GM12878 (cell line): ENCODE measurements around the gene IGSF8. TPM values are rescaled to one million over a fixed set of nuclear protein-coding genes. Genes with fewer than 3 reads are reported as not detected.

Experiments
- ATAC-seq: fragments of 200-7000 bp; cut with Tn5 transposase; 3 replicates; pipeline ENCODE4 v1.9.1; 2020; ENCODE audit warnings: mild to moderate bottlenecking, moderate library complexity
- BruUV-seq: library from RNA; stranded (reverse); fragments of 400-500 nt; replicated peaks from 2 replicates; lab custom pipeline; 2021; lab: Mats Ljungman, UMichigan
- CTCF ChIA-PET: fragments of 300-600 bp; sonication (Branson Sonifier 250); formaldehyde crosslinking; extraction: SDS; loops from one replicate; lab custom pipeline; 2021; ENCODE audit warnings: inconsistent platforms; lab: Yijun Ruan, JAX
- POLR2A ChIA-PET: fragments of 350-600 bp; formaldehyde crosslinking; extraction: SDS; loops from one replicate; lab custom pipeline; 2021; ENCODE audit warnings: inconsistent platforms; lab: Charles Lee
- RAD21 ChIA-PET: fragments of 300-600 bp; sonication (Branson Sonifier 250); formaldehyde crosslinking; loops from one replicate; lab custom pipeline; 2023; ENCODE audit warnings: antibody characterized with exemption; ENCODE audit not compliant: unreplicated experiment; lab: Charles Lee
- SMC1A ChIA-PET: fragments of 300-600 bp; sonication (Branson Sonifier 250); formaldehyde crosslinking; loops from one replicate; lab custom pipeline; 2023; ENCODE audit not compliant: unreplicated experiment, uncharacterized antibody; lab: Charles Lee
- DNase-seq: peaks from one replicate; pipeline ENCODE4 v3.0.0-alpha.2; 2011; ENCODE audit warnings: low read depth, low spot score
- FAIRE-seq: peaks from 3 replicates; lab custom pipeline; 2011; peaks lifted over from hg19 to GRCh38; lab: Jason Lieb, UNC
- H2AFZ ChIP-seq: 2 replicates; pipeline ENCODE4 v1.6.0; 2011; ENCODE audit warnings: low read depth, low read length, control low read depth; ENCODE audit not compliant: control insufficient read depth
- H3K27ac ChIP-seq: 2 replicates; pipeline ENCODE4 v1.5.1; 2011; ENCODE audit warnings: control low read depth; ENCODE audit not compliant: control insufficient read depth, insufficient read depth
- H3K27me3 ChIP-seq, 2 experiments: replicated peaks in 1 of 2; 2 replicates each; pipeline versions ENCODE4 v1.6.0 to v1.6.1; 2011; ENCODE audit warnings: low read length in 1 of 2; ENCODE audit not compliant: control insufficient read depth in 2 of 2, insufficient read depth in 2 of 2
- H3K36me3 ChIP-seq, 2 experiments: 2 replicates each; pipeline ENCODE4 v1.5.1; 2011; ENCODE audit warnings: low read length in 1 of 2; ENCODE audit not compliant: control insufficient read depth in 2 of 2, insufficient read depth in 2 of 2
- H3K4me1 ChIP-seq: 2 replicates; pipeline ENCODE4 v1.6.1; 2011; ENCODE audit warnings: mild to moderate bottlenecking, low read length, moderate library complexity, mixed read lengths; ENCODE audit not compliant: control insufficient read depth, insufficient read depth
- H3K4me2 ChIP-seq: 2 replicates; pipeline ENCODE4 v1.6.0; 2011; ENCODE audit warnings: control low read depth; ENCODE audit not compliant: control insufficient read depth, insufficient read depth
- H3K4me3 ChIP-seq: fragments of 200-600 bp; sonication (generic); 2 replicates; pipeline ENCODE4 v1.5.1; 2016
- H3K79me2 ChIP-seq: 2 replicates; pipeline ENCODE4 v1.6.0; 2011; ENCODE audit warnings: low read length; ENCODE audit not compliant: control insufficient read depth, insufficient read depth
- H3K9ac ChIP-seq: 2 replicates; pipeline ENCODE4 v1.8.0; 2011; ENCODE audit warnings: low read length, control low read depth, mixed read lengths; ENCODE audit not compliant: control insufficient read depth, insufficient read depth
- H3K9me3 ChIP-seq: replicated peaks from 3 replicates; pipeline ENCODE4 v1.5.1; 2011; ENCODE audit warnings: mild to moderate bottlenecking, low read length; ENCODE audit not compliant: control insufficient read depth, insufficient read depth
- H4K20me1 ChIP-seq: 2 replicates; pipeline ENCODE4 v1.6.0; 2011; ENCODE audit not compliant: control insufficient read depth, insufficient read depth
- ETV6 ChIP-seq, 2 experiments: fragments of 450-650 bp in 1 of 2; IDR thresholded peaks in 1 of 2; conservative IDR thresholded peaks in 1 of 2; 2 replicates each; pipeline ENCODE4 v1.6.1; 2014; ENCODE audit warnings: antibody characterized with exemption in 1 of 2, borderline replicate concordance in 1 of 2, low read depth in 1 of 2, mild to moderate bottlenecking in 1 of 2, moderate library complexity in 1 of 2
- HDAC2 ChIP-seq: fragments of 200-600 bp; sonication (generic); IDR thresholded peaks from 2 replicates; pipeline ENCODE4 v1.6.1; 2017
- LARP7 ChIP-seq: fragments of 450-650 bp; IDR thresholded peaks from 2 replicates; pipeline ENCODE4 v1.6.1; 2017; ENCODE audit warnings: mild to moderate bottlenecking
- MEF2A ChIP-seq: IDR thresholded peaks from 2 replicates; pipeline ENCODE4 v1.6.1; 2011; ENCODE audit warnings: low read depth, mild to moderate bottlenecking, low read length, moderate library complexity; ENCODE audit not compliant: insufficient read depth
- TAF1 ChIP-seq: IDR thresholded peaks from 2 replicates; pipeline ENCODE4 v1.6.1; 2011; ENCODE audit warnings: mild to moderate bottlenecking, low read depth, low read length, borderline replicate concordance
- ZBTB33 ChIP-seq: fragments of 450-650 bp; IDR thresholded peaks from 2 replicates; pipeline ENCODE4 v1.6.1; 2017; ENCODE audit warnings: mild to moderate bottlenecking
- ZNF274 ChIP-seq: IDR thresholded peaks from one replicate; pipeline ENCODE4 v1.8.0; 2011; ENCODE audit not compliant: insufficient read length, insufficient read depth
- WGBS: methylation state at CpG from one replicate; pipeline ENCODE4 v1.1.6; 2016; ENCODE audit warnings: low lambda C conversion rate; ENCODE audit not compliant: insufficient replicate concordance, insufficient coverage; ENCODE audit errors: missing lambda C conversion rate; 5-methylcytosine and 5-hydroxymethylcytosine counted together
- in situ Hi-C: fragments of 300-500 bp; cut with MboI; formaldehyde crosslinking; loops from 9 replicates; pipeline ENCODE4 v1.14.3; 2018; ENCODE audit warnings: mixed read lengths
- intact Hi-C: fragments of 100-400 bp; cut with micrococcal nuclease; formaldehyde crosslinking; loops from one replicate; pipeline ENCODE4 v1.14.2; 2022; ENCODE audit not compliant: unreplicated experiment
- polyA plus RNA-seq, 11 experiments: library from polyadenylated mRNA; depleted of rRNA in 4 of 11; unstranded in 6 of 11; stranded (reverse) in 5 of 11; fragments of >200 nt; fragmentation: Nextera tagmentation in 4 of 11; fragmentation: Illumina TruSeq in 1 of 11; extraction: Ambion mirVana in 4 of 11; extraction: Trizol in 1 of 11; gene quantifications; 1 replicate in 1 of 11; 2 replicates in 10 of 11; pipeline versions ENCODE4 v1.2.1 to v1.2.3, GENCODE V29; 2011 to 2016; ENCODE audit warnings: inconsistent platforms in 2 of 11, missing spikeins in 2 of 11, low read depth in 1 of 11
- total RNA-seq, 4 experiments: library from RNA; depleted of rRNA in 3 of 4; stranded (reverse); fragments of >200 nt in 3 of 4; fragmentation: Illumina TruSeq in 1 of 4; extraction: Trizol in 1 of 4; gene quantifications; 2 replicates each; pipeline versions ENCODE4 v1.2.1 to v1.2.3, GENCODE V29; 2013 to 2021

Gene IGSF8
- total and polyA plus RNA-seq, 10 of the 15 experiments (the other 5 are each of a cell fraction or from before 2014, with no cell fraction given) = 0.64 to 24.7 (median 13.9) TPM

GRCh38 chr1:160101717-160102522, 3.5 kb upstream of the IGSF8 start:
- DNase-seq (no peak), FAIRE-seq (no peak), ATAC-seq (no peak)
- H4K20me1 ChIP-seq = no peaks in the 10 kb centered on the region
- no peak overlapping the region for H3K9ac ChIP-seq
- RAD21 ChIA-PET = interaction anchor here (0.5 to 6.8 kb wide), 17 partner anchors 7 to 299 kb away, joined by 3 to 85 read pairs (median 4); partner anchors contain the start of gene VANGL2
- no peak for TF ChIP-seq LARP7
- TF ChIP-seq ZBTB33 = no peak
- TF ChIP-seq MEF2A = no peak
- TF ChIP-seq HDAC2 = no peak
- TF ChIP-seq TAF1 = no peak
- TF ChIP-seq ETV6 (conservative IDR thresholded peaks at IDR 0.05 in 1 of 2, IDR thresholded peaks at IDR 0.05 in 1 of 2; ENCODE audit: borderline replicate concordance in 1 of 2, low read depth in 1 of 2) = no peak
- TF ChIP-seq ZNF274 = no peak
- H3K27me3 ChIP-seq = no peaks in the 10 kb centered on the region
- POLR2A ChIA-PET = interaction anchor here (0.8 to 2.0 kb wide), 4 partner anchors 67 to 275 kb away, joined by 3 to 4 read pairs (median 4); no protein-coding TSS in a partner anchor
- WGBS = 72% methylated on average over 9 of the region's 9 CpGs
- H3K9me3 ChIP-seq = no peaks in the 10 kb centered on the region
- intact Hi-C loops = loop anchor here (1.0 kb wide), 4 partner anchors 91 to 274 kb away; no protein-coding TSS in a partner anchor
- in situ Hi-C loops = no loop called here
- H2AFZ ChIP-seq = no peak overlapping the region
- CTCF ChIA-PET = interaction anchor here (0.5 to 11.6 kb wide), 33 partner anchors 16 to 1660 kb away, joined by 3 to 189 read pairs (median 4); partner anchors contain the start of genes CASQ1, KCNJ9 and PEX19
- no TSS peak for BruUV-seq
- H3K79me2 ChIP-seq = peaks cover 7% of the 10 kb centered on the region
- H3K27ac ChIP-seq = no peak overlapping the region
- H3K4me2 ChIP-seq = no peak overlapping the region
- no peak overlapping the region for H3K4me3 ChIP-seq
- SMC1A ChIA-PET = interaction anchor here (0.6 to 4.9 kb wide), 24 partner anchors 9 to 275 kb away, joined by 3 to 57 read pairs (median 5); partner anchors contain the start of genes CASQ1 and PEX19
- no peaks in the 10 kb centered on the region; a peak in 1 of 4 replicates for H3K36me3 ChIP-seq
- H3K4me1 ChIP-seq = peaks cover 17% of the 10 kb centered on the region
